ENCODE results near the gene KIF1C. TPM values are rescaled to one million over a fixed set of nuclear protein-coding genes. Genes with fewer than 3 reads are reported as not detected.

Gene KIF1C
- total RNA-seq, 1 experiment from 2014 or later = 67.6 TPM

DNA sequence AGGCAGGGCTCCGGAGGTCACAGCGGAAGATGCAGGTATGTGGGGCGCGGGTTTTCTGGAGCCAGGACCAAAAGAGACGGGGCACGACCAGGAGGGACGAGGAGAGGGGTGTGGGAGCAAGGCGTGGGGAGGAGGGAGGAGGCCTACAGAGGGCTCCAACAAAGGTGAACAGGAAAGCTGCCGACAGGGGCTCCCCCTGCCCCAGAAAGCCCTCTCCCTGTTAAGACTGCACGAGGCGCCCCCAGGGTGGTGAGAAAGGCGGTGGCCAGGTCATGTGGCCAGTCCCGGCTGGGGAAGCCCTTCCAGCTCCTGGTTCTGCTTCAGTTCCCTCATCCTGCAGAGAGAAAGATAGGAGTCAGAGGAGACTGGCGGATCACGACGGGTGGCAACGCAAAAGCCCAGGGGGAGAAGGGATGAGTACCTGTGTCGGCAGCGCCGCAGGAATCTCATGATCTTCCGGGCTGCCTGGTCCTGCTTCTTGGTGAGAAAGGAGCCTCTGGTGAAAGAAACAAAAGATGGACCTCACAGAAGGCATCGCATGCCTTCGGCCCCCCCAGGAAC is 29.2 kb upstream of the KIF1C start:
- DNase-seq (ENCODE audit: low read depth) = no peak

DNA sequence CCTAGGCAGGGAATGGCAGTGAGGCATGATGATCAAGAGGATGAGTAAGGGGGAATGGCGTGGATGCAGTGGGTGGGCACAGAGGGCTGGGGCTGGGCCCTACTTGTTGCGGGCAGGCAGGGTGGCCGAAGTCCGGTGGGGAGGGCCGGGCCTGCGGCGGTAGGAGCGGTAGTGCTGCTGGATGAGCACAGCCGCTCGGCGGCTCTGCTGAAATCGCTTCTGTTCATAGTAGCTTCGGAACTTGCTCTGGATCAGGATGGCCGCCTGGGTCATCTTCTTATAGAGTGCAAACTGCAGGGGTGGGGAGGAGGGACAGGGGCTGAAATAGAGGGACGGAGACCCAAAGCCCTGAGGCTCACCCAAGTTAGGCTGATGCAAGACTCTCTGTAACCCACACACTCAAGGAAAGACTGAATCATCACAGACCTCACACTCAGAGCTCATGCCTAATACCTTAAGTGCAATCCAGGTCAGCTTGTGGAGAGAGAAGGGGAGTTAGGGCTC is 28.7 kb upstream of the KIF1C start:
- peak; percentile 84 for DNase-seq (ENCODE audit: low read depth)

DNA sequence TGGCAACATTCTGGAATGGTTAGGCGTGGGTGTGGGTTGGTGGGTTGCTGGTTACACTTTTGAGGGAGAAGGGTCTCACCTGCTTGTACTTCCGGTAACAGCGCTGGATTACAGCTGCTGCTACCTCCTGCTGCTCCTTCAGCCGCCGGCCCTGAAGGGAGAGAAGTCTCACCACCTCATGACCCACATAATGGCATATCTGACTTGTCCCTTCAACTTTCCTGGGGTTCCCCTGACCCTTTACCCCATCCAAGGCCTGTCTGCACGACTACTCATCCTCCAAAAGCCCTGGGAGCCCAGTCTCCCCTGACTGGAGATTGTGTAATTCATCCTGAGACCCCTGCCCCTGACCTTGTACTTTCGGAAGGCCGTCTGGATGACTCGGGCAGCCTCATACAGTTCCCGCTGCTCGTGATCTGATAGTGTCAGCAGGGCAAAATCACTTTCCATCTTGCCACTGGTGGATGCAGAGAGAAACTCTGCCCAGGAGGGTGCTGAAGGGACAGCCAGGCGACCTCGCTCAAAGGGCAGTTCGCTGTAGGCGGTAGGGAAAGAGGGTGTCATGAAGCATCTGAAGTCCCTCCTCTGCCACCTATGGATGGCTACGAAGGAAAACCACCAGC is 28.1 kb upstream of the KIF1C start:
- DNase-seq (ENCODE audit: low read depth) = no peak

DNA sequence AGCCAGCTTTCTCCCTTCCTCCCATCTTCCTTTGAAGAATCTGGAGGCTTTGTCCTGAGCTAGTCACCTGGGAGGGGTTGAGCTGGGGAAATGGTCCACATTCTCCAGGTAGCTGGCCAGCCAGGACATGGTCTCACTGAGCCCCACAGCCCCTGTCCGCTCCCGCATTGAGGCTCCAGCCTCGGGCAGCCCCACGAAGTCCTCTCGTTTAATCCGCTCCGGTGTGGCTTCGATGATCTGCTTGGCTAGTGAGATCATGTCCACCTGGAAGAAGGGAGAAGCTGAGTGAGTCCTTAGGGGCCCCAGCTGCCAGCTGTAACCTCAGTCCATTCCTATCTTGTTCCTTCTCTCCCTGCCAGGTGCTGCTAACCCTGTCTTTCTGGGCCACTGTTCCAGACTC is 27.5 kb upstream of the KIF1C start:
- DNase-seq (ENCODE audit: low read depth) = no peak

DNA sequence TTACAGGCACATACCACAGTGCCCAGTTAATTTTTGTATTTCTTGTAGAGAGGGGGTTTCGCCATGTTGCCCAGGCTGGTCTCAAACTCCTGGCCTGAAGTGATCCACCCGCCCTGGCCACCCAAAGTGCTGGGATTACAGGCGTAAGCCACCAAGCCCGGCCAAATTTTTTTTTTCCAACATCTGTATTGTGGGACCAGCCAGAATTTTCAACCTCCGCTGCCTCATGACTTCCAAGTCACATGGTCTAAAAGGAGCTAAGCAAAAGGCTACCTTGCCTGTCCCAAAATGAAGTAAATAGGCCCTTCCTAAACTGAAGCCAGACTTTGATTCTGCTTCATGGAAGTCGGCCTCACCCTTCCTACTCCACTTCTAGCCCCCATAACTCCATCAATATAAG is 25.9 kb upstream of the KIF1C start:
- DNase-seq (ENCODE audit: low read depth) = no peak

DNA sequence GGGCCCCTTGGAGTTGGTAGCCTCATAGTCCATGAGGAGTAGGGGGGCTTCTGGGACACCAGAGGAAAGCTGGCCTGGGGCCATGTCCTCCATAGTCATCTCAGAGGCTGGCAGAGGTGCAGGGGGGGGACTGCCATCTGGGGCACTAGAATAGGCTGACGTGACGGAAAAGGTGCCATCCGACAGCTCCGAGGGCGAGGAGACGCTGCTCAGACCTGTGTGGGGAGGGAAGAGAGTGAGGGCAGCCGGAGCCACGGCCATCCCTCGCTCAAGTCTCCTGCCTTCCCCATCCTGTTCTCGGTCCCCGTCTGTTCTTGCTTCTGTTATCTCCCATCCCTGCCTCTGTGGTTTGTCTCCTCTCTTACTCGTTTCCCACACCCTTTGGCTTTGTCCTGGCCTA is 25.4 kb upstream of the KIF1C start:
- DNase-seq (ENCODE audit: low read depth) = no peak

DNA sequence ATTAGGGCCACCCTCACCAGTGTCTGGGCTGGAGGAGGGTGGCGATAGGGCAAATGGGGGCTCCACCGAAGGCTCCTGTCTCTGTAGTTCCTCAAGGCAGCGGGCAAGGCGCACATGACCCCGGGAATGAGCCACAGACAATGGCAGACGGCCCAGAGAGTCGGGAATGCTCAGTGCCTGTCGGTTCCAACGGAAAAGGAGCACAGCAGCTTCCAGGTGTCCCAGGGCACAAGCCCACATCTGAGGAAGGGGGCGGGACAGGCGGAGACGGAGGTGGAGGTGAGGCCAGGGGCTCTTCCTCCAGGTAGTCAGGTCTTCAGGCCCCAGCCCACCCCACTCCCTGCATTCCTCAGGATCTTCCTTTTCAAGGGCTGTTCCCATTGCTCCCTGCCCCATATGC is 25.0 kb upstream of the KIF1C start:
- DNase-seq (ENCODE audit: low read depth) = no peak

DNA sequence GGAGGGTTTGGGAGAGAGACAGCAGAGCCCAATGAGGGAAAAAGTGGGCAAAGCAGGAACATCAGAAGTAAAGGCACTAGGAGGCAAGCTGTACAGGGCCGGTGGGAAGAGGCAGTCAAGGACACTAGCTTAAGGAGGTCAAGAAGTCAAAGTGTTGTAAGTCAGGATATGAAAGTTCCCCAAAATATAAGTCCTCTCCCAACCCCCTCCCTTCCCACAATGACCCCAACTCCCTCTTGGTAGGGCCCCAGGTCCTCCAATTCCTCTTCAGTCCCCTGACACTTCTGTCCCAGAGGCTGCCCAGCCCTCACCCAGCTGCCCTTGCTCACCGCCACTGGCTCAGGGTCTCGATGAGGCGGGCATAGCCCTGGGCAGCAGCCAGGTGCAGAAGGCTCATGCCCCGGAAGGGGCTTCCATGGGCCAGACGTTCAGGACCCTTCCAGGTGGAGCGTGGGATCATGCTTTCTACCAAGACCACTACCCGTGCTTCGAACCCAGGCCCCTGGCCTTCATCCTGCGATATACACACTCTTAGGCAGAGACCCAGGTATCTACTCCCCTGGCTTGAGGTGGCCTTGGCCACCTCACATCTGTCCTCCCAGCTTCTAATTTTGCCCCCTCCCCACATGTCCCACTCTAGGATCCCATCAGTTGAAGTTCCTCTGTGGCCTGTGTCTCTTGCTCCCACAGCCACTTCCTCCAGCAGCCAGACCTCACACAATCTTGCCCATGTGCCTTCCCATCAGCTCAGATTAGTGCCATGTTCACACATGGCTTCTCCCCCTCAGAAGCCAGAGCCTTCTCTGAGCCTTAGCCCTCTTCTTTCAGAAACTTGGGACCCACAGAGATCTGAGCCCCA is 24.3 kb upstream of the KIF1C start:
- no peak for DNase-seq (ENCODE audit: low read depth)

DNA sequence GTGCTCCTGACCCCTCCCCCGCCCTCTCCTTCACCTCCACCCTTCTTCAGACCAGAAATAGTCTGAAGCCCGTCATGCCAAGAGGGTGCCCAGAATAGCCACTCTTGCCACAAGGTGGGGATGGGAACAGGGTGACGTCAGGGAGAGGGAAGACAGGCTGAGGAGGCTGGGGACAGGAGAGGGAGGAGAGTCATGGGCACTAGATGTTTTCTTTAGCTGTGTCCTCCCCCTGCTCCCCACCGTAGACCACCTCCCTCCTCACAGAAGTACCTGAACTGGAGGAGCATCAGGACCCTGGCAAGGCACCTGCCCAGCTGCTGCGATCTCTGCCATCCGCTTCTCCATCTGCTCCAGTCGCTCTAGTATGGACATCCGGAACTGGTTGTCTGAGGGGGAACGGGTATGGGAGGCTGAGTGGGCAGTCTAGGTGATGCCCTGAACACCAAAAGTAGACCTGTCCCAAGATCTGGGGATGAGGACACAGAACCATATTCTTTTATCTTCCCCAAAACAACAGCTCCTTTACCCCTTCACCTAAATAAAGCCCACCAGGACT is 23.6 kb upstream of the KIF1C start:
- no peak for DNase-seq (ENCODE audit: low read depth)

DNA sequence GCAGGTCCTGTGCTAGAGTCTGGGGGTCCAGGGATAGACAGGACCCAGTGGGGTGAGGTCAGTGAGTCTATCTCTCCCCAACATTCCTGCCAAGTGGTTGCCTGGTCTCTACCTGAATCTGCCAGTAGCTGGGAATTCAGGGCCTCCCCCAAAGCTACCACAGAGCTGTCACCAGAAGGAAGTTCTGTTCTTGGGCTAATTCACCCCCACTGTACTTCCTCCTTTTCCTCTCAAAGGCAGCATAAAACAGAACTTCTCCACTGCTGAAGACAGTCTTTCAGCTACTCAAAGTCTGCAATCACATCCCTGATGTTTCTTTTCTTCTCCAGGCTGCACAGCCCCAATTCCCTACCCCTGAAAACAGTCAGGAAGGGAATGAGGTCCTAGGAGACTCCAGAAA is 19.0 kb upstream of the KIF1C start:
- no peak for DNase-seq (ENCODE audit: low read depth)

DNA sequence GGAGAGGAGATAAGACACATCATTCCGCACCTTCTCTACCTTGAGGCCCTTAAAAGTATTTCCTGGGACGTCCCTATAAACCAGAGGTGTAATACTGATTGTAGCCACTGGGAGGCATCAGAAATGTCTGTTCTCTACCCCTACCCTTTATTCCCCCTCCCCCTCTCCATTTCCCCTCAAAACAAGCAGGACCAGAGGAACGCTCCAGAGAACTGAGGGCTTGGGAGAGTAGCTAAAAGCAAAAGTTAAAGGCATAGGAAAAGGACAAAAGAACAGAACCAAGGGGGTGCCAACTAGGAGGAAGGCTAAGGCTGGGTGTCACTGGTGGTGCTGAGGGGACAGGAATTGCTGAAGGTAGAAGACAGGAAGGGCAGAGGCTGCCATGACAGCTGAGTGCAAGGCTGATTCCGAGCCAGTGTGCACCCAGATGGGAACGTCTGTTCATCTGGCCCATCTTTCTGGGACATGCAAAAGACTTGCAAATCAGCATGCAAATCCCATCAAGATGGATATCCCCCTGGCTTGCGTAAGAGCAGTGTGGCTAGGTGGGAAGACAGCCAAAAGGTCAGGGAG is 17.0 kb upstream of the KIF1C start:
- DNase-seq (ENCODE audit: low read depth) = peak; percentile 44

DNA sequence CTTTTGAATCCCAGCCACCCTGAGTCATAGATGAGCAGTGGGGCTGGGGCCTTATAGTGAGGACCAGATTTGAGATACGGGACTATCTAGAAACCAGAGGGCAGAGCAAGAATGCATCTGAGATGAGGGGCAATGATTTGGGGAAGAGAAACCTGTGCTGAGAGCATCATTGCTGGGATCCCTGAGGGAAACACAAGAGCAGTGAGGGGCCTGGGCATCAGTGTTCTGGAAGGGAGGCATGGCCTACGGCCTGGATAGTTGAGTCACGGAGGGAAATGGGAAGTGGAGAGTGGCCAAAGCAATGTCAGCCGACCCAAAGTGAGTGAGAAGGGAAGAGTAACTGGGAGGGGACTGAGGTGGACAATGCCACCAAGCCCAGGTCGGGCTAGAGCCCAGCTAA is 15.4 kb upstream of the KIF1C start:
- DNase-seq (ENCODE audit: low read depth) = no peak

DNA sequence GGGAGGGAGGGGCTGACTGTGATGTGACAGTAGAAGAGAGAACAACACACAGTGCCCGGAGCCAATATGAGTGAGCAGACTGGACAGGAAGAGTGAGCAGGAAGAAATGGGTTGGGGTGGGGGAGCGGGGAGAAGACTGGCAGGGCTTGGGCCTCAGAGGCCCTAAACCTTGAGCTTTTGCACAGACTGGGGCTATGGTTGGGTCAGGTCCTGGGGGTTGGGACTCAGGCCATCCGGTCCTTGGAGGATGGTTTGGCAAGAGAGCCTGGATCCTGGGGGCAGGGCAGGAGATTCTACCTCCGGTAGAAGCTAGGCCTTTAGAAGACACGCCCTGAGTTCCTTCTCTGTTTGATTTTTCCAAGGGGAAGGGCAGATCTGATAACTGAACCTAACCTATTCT is 11.3 kb upstream of the KIF1C start:
- peak; percentile 23 for DNase-seq (ENCODE audit: low read depth)

DNA sequence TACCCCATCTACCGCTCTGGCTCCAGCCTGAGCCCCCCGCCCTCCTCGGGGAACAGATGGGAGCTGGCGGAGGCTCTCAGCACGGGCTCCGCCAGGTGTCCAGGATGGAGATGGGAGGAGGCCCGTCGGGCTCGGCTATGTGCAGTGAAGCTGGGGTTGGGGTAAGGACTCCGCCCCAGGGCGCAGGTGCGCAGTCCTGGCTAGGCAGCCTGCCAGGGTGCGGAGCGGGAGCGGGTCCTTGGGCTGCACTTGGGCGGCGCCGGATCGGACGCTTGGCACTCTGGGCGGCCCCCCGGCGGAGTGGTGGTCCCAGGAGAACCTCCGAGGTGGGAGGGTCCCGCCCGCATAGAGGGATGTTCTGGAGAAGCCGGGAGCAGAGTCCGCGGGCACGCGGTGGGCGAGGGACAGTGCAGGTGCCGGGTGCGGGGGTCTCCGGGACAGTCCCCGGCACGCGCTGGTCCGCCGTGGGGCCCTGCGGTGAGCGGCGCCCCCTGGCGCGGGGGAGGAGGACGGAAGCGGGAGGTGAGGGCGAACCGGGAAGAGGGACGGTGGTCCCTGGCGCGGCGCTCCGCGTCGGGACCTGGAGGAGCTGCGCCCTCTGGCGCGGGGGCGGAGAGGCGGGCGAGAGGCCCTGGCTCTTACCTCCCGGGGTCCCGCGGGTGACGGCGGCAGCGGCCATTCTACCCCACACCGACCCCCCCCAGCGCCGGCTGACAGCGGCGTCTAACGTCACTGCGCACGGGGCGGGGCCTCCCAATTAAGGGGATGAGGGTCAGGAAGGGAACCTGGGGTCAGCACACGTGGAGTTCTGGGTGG is 10.6 kb upstream of the KIF1C start, which contains the start of gene CAMTA2:
Gene CAMTA2, minus strand, starts transcription at position 725 of the 816 bp plus-strand sequence. CDS start 1,453 bp downstream, outside the sequence.
- peak; percentile 86 for DNase-seq (ENCODE audit: low read depth)

DNA sequence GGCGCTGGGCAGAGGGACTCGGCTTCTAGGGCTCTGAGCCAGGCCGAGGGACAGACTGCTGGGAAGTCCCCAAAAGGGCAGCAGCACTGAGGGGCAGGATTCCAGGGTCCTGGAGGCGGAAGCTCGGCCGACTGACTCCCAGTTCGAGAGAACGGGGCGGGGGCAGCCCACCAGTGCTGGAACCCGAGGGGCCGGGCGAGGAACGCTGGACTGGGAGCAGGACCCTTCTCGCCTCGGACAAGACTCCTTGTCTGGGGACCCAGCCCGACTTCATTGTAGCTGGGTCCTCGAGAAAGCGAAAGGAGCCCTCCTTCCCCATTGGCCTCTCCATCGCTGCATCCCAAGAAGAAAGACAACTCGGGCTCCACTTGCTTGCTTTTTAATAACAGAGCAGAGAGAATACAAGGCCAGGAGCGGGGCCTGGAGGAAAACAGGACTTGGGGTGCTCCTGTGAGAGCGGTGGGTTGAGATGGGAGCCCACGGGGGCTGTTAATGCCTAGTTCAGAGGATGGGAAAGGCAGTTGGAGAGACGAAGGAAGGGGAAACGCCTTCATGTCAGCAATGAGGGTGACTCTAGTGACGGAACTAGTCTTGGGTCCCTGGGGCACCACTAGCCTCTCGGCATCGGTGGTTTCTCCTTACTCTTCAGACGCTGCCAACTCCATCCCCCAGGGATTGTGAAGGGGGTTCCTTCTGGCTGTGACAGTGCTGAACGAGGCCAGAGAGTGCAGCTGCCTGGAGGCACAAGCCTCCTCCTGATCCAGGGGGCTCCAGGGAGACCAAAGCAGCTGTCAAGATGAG is 9.8 kb upstream of the KIF1C start:
- DNase-seq (ENCODE audit: low read depth) = no peak

DNA sequence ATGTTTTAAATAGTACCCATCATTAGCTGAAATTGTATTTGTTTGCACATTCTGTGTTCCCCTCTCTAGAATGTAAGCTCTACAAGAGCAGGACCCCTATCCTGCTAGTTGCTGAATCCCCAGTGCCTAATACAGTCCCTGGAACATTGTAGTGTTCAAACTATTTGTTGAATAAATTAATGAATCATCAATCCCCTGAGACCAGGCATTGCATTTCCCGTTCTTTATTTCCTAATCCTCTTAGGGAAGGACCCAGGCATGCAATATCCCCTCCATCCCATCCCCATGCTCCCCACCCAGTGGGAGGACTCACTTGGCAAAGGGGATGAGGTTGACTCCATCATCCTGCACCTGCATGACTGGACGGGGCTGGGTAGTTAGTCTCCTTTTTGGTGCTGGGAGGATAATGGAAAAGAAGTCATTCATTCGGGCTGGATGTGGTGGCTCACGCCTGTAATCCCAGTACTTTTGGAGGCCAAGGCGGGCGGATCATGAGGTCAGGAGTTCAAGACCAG is 3.6 kb upstream of the KIF1C start:
- DNase-seq (ENCODE audit: low read depth) = no peak

DNA sequence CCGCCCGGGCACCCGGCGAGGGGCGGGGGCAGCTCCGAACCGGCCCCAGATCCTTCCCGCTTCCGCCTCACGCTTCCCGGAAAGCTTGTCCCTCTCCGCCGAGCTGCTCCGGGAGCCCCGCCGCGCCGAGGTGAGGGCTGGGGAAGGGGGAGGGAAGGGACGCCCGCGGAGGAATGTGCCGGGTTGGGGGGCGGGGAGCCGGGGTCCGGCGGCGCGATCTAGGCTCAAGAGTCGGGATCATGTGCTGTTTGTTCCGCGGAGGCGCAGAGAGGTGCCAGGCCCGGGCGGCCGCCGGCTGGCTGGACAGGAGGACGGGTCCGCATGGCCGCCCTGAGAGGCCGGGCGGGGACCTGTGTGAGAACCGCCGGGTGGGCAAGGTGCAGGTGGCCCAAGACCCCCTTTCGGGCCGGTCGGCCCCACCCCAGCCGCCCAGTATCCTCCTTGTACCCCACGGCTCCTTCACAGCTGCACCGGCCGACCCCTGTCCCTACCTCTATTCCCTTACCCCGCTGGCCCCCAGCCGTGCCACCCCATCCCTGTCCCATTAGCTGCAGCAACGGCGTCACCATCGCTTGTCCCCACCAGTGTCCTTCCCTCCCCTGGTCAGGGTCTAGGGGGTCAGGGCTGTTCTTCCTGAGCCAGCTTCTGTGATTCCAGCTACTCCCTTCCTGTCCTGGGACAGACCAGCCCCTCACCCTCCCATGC is 429 bp downstream of the KIF1C start:
- no peak for DNase-seq (ENCODE audit: low read depth)

DNA sequence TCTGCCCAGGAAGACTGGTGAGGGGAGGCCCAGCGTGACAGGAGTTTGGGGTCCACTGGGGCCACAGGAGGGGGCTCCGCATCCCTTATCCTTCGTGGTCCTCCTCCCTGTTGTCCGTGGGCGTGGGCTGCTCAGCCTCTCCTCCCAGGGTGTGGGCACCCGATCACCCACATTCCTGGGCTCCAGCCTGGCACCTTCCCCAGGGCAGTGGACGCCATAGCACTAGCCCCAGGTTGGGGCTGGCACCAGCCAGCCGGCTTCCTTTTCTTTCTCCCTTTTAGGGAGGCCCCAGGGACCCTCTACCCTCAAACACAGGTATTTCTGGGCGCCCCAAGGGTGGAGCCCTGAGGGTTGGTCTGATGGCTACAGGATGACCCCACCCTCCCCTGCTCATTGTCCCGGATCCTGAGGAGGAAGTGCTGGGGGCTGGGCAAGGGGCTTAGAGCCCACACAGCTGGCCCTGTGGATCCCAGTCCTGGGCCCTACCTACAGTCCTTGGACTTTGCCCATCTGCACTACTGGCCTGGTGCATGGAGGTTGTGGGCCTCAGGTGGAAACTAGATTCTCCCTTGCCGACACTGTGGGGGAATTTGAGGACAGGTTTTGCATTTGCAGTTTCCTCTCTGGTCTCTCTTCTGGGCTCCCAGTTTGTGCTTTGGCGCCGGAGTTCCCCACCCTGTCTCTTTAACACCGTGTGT is 1.1 kb downstream of the KIF1C start:
- DNase-seq (ENCODE audit: low read depth) = no peak
